Muscle of back (tissue), 11 donors: ENCODE measurements around the gene LEFTY1. TPM values are rescaled to one million over a fixed set of nuclear protein-coding genes. Genes with fewer than 3 reads are reported as not detected.
"Not testable (repeated sequence)": the region's sequence is repeated elsewhere in the genome, so short reads cannot be mapped to it uniquely, and the experiment has no call there.

Experiments used
- DNase-seq, 3 donors: peaks; one replicate each; pipeline versions ENCODE4 v3.0.0 to v3.0.0-alpha.2; 2013
- polyA plus RNA-seq, 10 donors: library from polyadenylated mRNA; unstranded; fragments of 120-200 nt; gene quantifications; one replicate each; pipeline ENCODE4 v1.2.1, GENCODE V29; 2013; ENCODE audit not compliant: insufficient read length in 10 of 10

LEFTY1 gene
- polyA plus RNA-seq, 10 donors: 0.18 to 0.48 (median 0.31) TPM; not detected in 2

- DNase-seq: no peak
These were observed 39.0 kb downstream of the LEFTY1 start for GRCh38 chr1:225849925-225850324.

- DNase-seq: no peak
These were observed 40.7 kb downstream of the LEFTY1 start for GRCh38 chr1:225848030-225848955.

- DNase-seq: no peak
These were observed 41.3 kb downstream of the LEFTY1 start for GRCh38 chr1:225847610-225848009.

GRCh38 chr1:225846331-225847310 lies 42.3 kb downstream of the LEFTY1 start:
- DNase-seq: no peak

- DNase-seq: peak; percentile 58 to 90 (median 77)
These were observed 43.2 kb downstream of the LEFTY1 start for GRCh38 chr1:225845571-225846259.

- no peak for DNase-seq
These were observed 43.8 kb downstream of the LEFTY1 start for GRCh38 chr1:225845097-225845496.

- no peak for DNase-seq
These were observed 44.5 kb downstream of the LEFTY1 start for GRCh38 chr1:225844236-225845061.

GRCh38 chr1:225843426-225843795 lies 45.5 kb downstream of the LEFTY1 start:
- no peak for DNase-seq

- DNase-seq: no peak
These were observed 46.0 kb downstream of the LEFTY1 start for GRCh38 chr1:225842788-225843425.

- DNase-seq: no peak
These were observed 46.9 kb downstream of the LEFTY1 start for GRCh38 chr1:225842074-225842473.

- no peak for DNase-seq
These were observed 48.2 kb downstream of the LEFTY1 start for GRCh38 chr1:225840713-225841112.

GRCh38 chr1:225840223-225840610 lies 48.7 kb downstream of the LEFTY1 start:
- no peak for DNase-seq

GRCh38 chr1:225838793-225839192 lies 50.2 kb downstream of the LEFTY1 start:
- DNase-seq: no peak

- DNase-seq: not testable (repeated sequence)
These were observed 52.6 kb downstream of the LEFTY1 start for GRCh38 chr1:225836296-225836695.

Other genes with a start within 250 kb of the LEFTY1 start
- gene ENAH, start 236.0 kb downstream of the LEFTY1 start, polyA plus RNA-seq: 100 to 1,000 TPM; 115 to 167 (median 133) TPM
- 100 to 1,000 TPM; 180 to 250 (median 213) TPM for gene SRP9, start 111.3 kb downstream of the LEFTY1 start, polyA plus RNA-seq
- 10 to 100 TPM; 27.8 to 43.3 (median 32.3) TPM for gene EPHX1, start 79.0 kb downstream of the LEFTY1 start, polyA plus RNA-seq
- gene TMEM63A, start 6.8 kb downstream of the LEFTY1 start, polyA plus RNA-seq: 10 to 100 TPM; 15.6 to 41.8 (median 22.4) TPM
- gene PYCR2, start 35.1 kb upstream of the LEFTY1 start, polyA plus RNA-seq: 10 to 100 TPM; 26.9 to 37.7 (median 32.3) TPM
- 1 to 10 TPM; 2.1 to 6.7 (median 3.6) TPM for gene LEFTY2, start 52.1 kb upstream of the LEFTY1 start, polyA plus RNA-seq
- 10 to 100 TPM; 11.7 to 17.4 (median 14.8) TPM for gene SDE2, start 110.2 kb upstream of the LEFTY1 start, polyA plus RNA-seq
- gene H3-3A, start 173.6 kb upstream of the LEFTY1 start, polyA plus RNA-seq: 100 to 1,000 TPM; 631 to 870 (median 684) TPM